Activated CD4-positive, alpha-beta memory T cell treated with anti-CD3 and anti-CD28 coated beads for 36 hours (primary cell): ENCODE results near the gene UCHL3. TPM values are rescaled to one million over a fixed set of nuclear protein-coding genes. Genes with fewer than 3 reads are reported as not detected.

Experiments used
- CTCF ChIA-PET: fragments of 350-600 bp; sonication (Branson Sonifier 250); formaldehyde crosslinking; loops from one replicate; lab custom pipeline; 2021; ENCODE audit warnings: antibody characterized with exemption, inconsistent platforms; lab: Charles Lee
- POLR2A ChIA-PET: fragments of 350-600 bp; sonication (Branson Sonifier 250); formaldehyde crosslinking; loops from one replicate; lab custom pipeline; 2021; ENCODE audit warnings: antibody characterized with exemption; lab: Charles Lee
- DNase-seq: peaks from one replicate; pipeline ENCODE4 v3.0.0-alpha.2; 2020
- H3K27ac Mint-ChIP-seq: one replicate; pipeline ENCODE4 v1.8.0; 2021; ENCODE audit warnings: mixed read lengths
- H3K27me3 Mint-ChIP-seq: one replicate; pipeline ENCODE4 v1.8.0; 2021; ENCODE audit warnings: mixed read lengths
- H3K36me3 Mint-ChIP-seq: one replicate; pipeline ENCODE4 v1.8.0; 2021; ENCODE audit warnings: mixed read lengths
- H3K4me1 Mint-ChIP-seq: one replicate; pipeline ENCODE4 v1.8.0; 2021; ENCODE audit warnings: low read depth, mixed read lengths
- H3K4me3 Mint-ChIP-seq: one replicate; pipeline ENCODE4 v1.8.0; 2021; ENCODE audit warnings: mild to moderate bottlenecking, mixed read lengths
- H3K9me3 Mint-ChIP-seq: one replicate; pipeline ENCODE4 v1.8.0; 2021; ENCODE audit warnings: mixed read lengths
- intact Hi-C: fragments of 100-400 bp; cut with micrococcal nuclease; formaldehyde crosslinking; loops from one replicate; pipeline ENCODE4 v1.15.1; 2023
- total RNA-seq, 2 experiments: library from RNA; stranded (reverse); gene quantifications; one replicate each; pipeline ENCODE4 v1.2.3, GENCODE V29; 2021

The UCHL3 gene
- 10 to 100 TPM; 39.1 to 42.6 TPM for total RNA-seq

GRCh38 chr13:75549262-75550158 is at the start of gene UCHL3:
TSS of gene UCHL3 (plus strand) at chr13:75549791. CDS start at chr13:75549821, 30 bp downstream.
- ChIA-PET POLR2A (no interaction called here), CTCF (interaction anchor here (0.8 to 1.3 kb wide), 4 partner anchors 12 to 184 kb away, joined by 3 to 8 read pairs (median 3); partner anchors contain the start of gene TBC1D4)
- H3K27ac Mint-ChIP-seq = peak within 1 kb of the TSS; percentile 95
- DNase-seq = peak; percentile 98
- H3K4me1 Mint-ChIP-seq = peaks cover 35% of the 10 kb centered on the region
- H3K27me3 Mint-ChIP-seq = no peaks in the 10 kb centered on the region
- H3K9me3 Mint-ChIP-seq = no peaks in the 10 kb centered on the region
- intact Hi-C loops = loop anchor here (1.0 to 10.0 kb wide), 8 partner anchors 12 to 1785 kb away; partner anchors contain the start of genes COMMD6, LMO7 and TBC1D4
- peaks cover 9% of the 10 kb centered on the region for H3K36me3 Mint-ChIP-seq
- peak within 1 kb of the TSS; percentile 97 for H3K4me3 Mint-ChIP-seq

GRCh38 chr13:75505327-75505726 is 44.3 kb upstream of the UCHL3 start:
- no peaks in the 10 kb centered on the region for H3K36me3 Mint-ChIP-seq
- H3K4me1 Mint-ChIP-seq = no peaks in the 10 kb centered on the region

GRCh38 chr13:75506018-75506417 is 43.6 kb upstream of the UCHL3 start:
- Mint-ChIP-seq H3K27ac (no peak overlapping the region), H3K27me3 (no peaks in the 10 kb centered on the region), H3K4me1 (no peaks in the 10 kb centered on the region), H3K36me3 (no peaks in the 10 kb centered on the region), H3K9me3 (no peaks in the 10 kb centered on the region), H3K4me3 (no peak overlapping the region)
- no peak for DNase-seq
- POLR2A ChIA-PET = no interaction called here
- intact Hi-C loops = no loop called here
- CTCF ChIA-PET = no interaction called here

More at GRCh38 chr13:75505327-75505726, 44.3 kb upstream of the UCHL3 start:
- H3K4me3 Mint-ChIP-seq = no peak overlapping the region
- no peaks in the 10 kb centered on the region for H3K9me3 Mint-ChIP-seq
- H3K27ac Mint-ChIP-seq = no peak overlapping the region
- ChIA-PET CTCF (no interaction called here), POLR2A (no interaction called here)
- H3K27me3 Mint-ChIP-seq = no peaks in the 10 kb centered on the region
- intact Hi-C loops = no loop called here
- no peak for DNase-seq

GRCh38 chr13:75507027-75508001 is 42.3 kb upstream of the UCHL3 start:
- ChIA-PET POLR2A (interaction anchor here (0.6 kb wide), 1 partner anchor 50 kb away, joined by 3 read pairs; no protein-coding TSS in a partner anchor), CTCF (no interaction called here)
- no peak overlapping the region for H3K4me3 Mint-ChIP-seq
- H3K36me3 Mint-ChIP-seq = no peaks in the 10 kb centered on the region
- no peaks in the 10 kb centered on the region for H3K9me3 Mint-ChIP-seq
- DNase-seq = no peak
- peaks cover 3% of the 10 kb centered on the region for H3K27me3 Mint-ChIP-seq
- H3K27ac Mint-ChIP-seq = no peak overlapping the region
- intact Hi-C loops = no loop called here
- H3K4me1 Mint-ChIP-seq = no peaks in the 10 kb centered on the region

- DNase-seq = no peak
- Mint-ChIP-seq H3K4me1 (no peaks in the 10 kb centered on the region), H3K4me3 (no peak overlapping the region), H3K27me3 (peaks cover 5% of the 10 kb centered on the region), H3K27ac (no peak overlapping the region), H3K9me3 (no peaks in the 10 kb centered on the region), H3K36me3 (no peaks in the 10 kb centered on the region)
- POLR2A ChIA-PET = no interaction called here
- intact Hi-C loops = no loop called here
- CTCF ChIA-PET = no interaction called here
These were observed 41.5 kb upstream of the UCHL3 start for GRCh38 chr13:75508002-75508548.

- Mint-ChIP-seq H3K9me3 (no peaks in the 10 kb centered on the region), H3K4me3 (no peak overlapping the region), H3K27ac (no peak overlapping the region), H3K27me3 (peaks cover 11% of the 10 kb centered on the region), H3K36me3 (no peaks in the 10 kb centered on the region), H3K4me1 (no peaks in the 10 kb centered on the region)
- DNase-seq = no peak
- intact Hi-C loops = no loop called here
- CTCF ChIA-PET = no interaction called here
- POLR2A ChIA-PET = no interaction called here
These were observed 38.5 kb upstream of the UCHL3 start for GRCh38 chr13:75511051-75511625.

- intact Hi-C loops = no loop called here
- H3K9me3 Mint-ChIP-seq = no peaks in the 10 kb centered on the region
- POLR2A ChIA-PET = no interaction called here
- H3K36me3 Mint-ChIP-seq = no peaks in the 10 kb centered on the region
- CTCF ChIA-PET = no interaction called here
- peaks cover 11% of the 10 kb centered on the region for H3K27me3 Mint-ChIP-seq
- H3K4me1 Mint-ChIP-seq = no peaks in the 10 kb centered on the region
- DNase-seq = no peak
- no peak overlapping the region for H3K27ac Mint-ChIP-seq
- H3K4me3 Mint-ChIP-seq = no peak overlapping the region
These were observed 37.3 kb upstream of the UCHL3 start for GRCh38 chr13:75512253-75512652.

- Mint-ChIP-seq H3K36me3 (no peaks in the 10 kb centered on the region), H3K4me3 (no peak overlapping the region), H3K4me1 (no peaks in the 10 kb centered on the region), H3K27me3 (peaks cover 11% of the 10 kb centered on the region), H3K27ac (no peak overlapping the region), H3K9me3 (no peaks in the 10 kb centered on the region)
- POLR2A ChIA-PET = no interaction called here
- intact Hi-C loops = no loop called here
- DNase-seq = no peak
- CTCF ChIA-PET = no interaction called here
These were observed 36.3 kb upstream of the UCHL3 start for GRCh38 chr13:75513271-75513670.

GRCh38 chr13:75514080-75514995 is 35.3 kb upstream of the UCHL3 start:
- Mint-ChIP-seq H3K36me3 (no peaks in the 10 kb centered on the region), H3K27ac (no peak overlapping the region), H3K9me3 (no peaks in the 10 kb centered on the region), H3K4me1 (no peaks in the 10 kb centered on the region), H3K27me3 (peaks cover 11% of the 10 kb centered on the region), H3K4me3 (no peak overlapping the region)
- DNase-seq = no peak
- ChIA-PET CTCF (no interaction called here), POLR2A (no interaction called here)
- intact Hi-C loops = no loop called here

GRCh38 chr13:75518439-75519088 is 31.0 kb upstream of the UCHL3 start:
- DNase-seq = no peak
- H3K27ac Mint-ChIP-seq = no peak overlapping the region
- no peaks in the 10 kb centered on the region for H3K9me3 Mint-ChIP-seq
- H3K27me3 Mint-ChIP-seq = peaks cover 3% of the 10 kb centered on the region
- H3K36me3 Mint-ChIP-seq = no peaks in the 10 kb centered on the region
- ChIA-PET POLR2A (no interaction called here), CTCF (interaction anchor here (0.6 kb wide), 1 partner anchor 153 kb away, joined by 3 read pairs; no protein-coding TSS in a partner anchor)
- intact Hi-C loops = no loop called here
- H3K4me3 Mint-ChIP-seq = no peak overlapping the region
- H3K4me1 Mint-ChIP-seq = no peaks in the 10 kb centered on the region
